H9 (cell line): Measurements from ENCODE around the gene LGMN. TPM values are rescaled to one million over a fixed set of nuclear protein-coding genes. Genes with fewer than 3 reads are reported as not detected.

Experiments
- DNase-seq: peaks from one replicate; pipeline ENCODE4 v3.0.0-alpha.2; 2017
- H2AFZ ChIP-seq: one replicate; pipeline ENCODE4 v1.6.1; 2013; ENCODE audit warnings: mild to moderate bottlenecking, low read length, control low read depth, moderate library complexity
- H2AK5ac ChIP-seq: 2 replicates; pipeline ENCODE4 v1.6.1; 2013; ENCODE audit warnings: low read length, control low read depth, mixed read lengths; ENCODE audit not compliant: insufficient read length
- H2BK120ac ChIP-seq: one replicate; pipeline ENCODE4 v1.6.1; 2013; ENCODE audit warnings: low read depth, mild to moderate bottlenecking, low read length, control low read depth, inconsistent platforms; ENCODE audit not compliant: poor library complexity, severe bottlenecking
- H2BK12ac ChIP-seq: 2 replicates; pipeline ENCODE4 v1.6.1; 2013; ENCODE audit warnings: low read length, control low read depth, mixed read lengths, low read depth; ENCODE audit not compliant: insufficient read length
- H2BK15ac ChIP-seq: 2 replicates; pipeline ENCODE4 v1.6.1; 2013; ENCODE audit warnings: low read depth, low read length, control low read depth
- H2BK20ac ChIP-seq: one replicate; pipeline ENCODE4 v1.6.1; 2013; ENCODE audit warnings: low read depth, mild to moderate bottlenecking, low read length, control low read depth, inconsistent platforms; ENCODE audit not compliant: poor library complexity, severe bottlenecking
- H2BK5ac ChIP-seq: 2 replicates; pipeline ENCODE4 v1.6.1; 2013; ENCODE audit warnings: low read length, control low read depth, mixed read lengths; ENCODE audit not compliant: insufficient read length
- H3K14ac ChIP-seq: 2 replicates; pipeline ENCODE4 v1.6.1; 2013; ENCODE audit warnings: low read length, control low read depth; ENCODE audit not compliant: insufficient read depth
- H3K18ac ChIP-seq: 2 replicates; pipeline ENCODE4 v1.6.1; 2013; ENCODE audit warnings: low read depth, mild to moderate bottlenecking, mixed read lengths, low read length, control low read depth; ENCODE audit not compliant: insufficient read length
- H3K23ac ChIP-seq: 2 replicates; pipeline ENCODE4 v1.6.1; 2013; ENCODE audit warnings: low read length, control low read depth, mixed read lengths, low read depth; ENCODE audit not compliant: insufficient read length
- H3K23me2 ChIP-seq: 2 replicates; pipeline ENCODE4 v1.6.1; 2013; ENCODE audit warnings: low read depth, mild to moderate bottlenecking, mixed read lengths, low read length, control low read depth; ENCODE audit not compliant: insufficient read length, poor library complexity, severe bottlenecking
- H3K27ac ChIP-seq: 2 replicates; pipeline ENCODE4 v1.5.1; 2013; ENCODE audit warnings: low read length, control low read depth, mixed read lengths, low read depth; ENCODE audit not compliant: insufficient read length
- H3K27me3 ChIP-seq: 2 replicates; pipeline ENCODE4 v1.6.1; 2013; ENCODE audit warnings: low read length, control low read depth, inconsistent platforms; ENCODE audit not compliant: insufficient read depth
- H3K4ac ChIP-seq: 2 replicates; pipeline ENCODE4 v1.6.1; 2013; ENCODE audit warnings: low read depth, mild to moderate bottlenecking, control low read depth, inconsistent platforms, low read length, moderate library complexity
- H3K4me1 ChIP-seq: 2 replicates; pipeline ENCODE4 v1.6.1; 2013; ENCODE audit warnings: low read length, control low read depth, inconsistent platforms; ENCODE audit not compliant: insufficient read depth
- H3K4me2 ChIP-seq: 2 replicates; pipeline ENCODE4 v1.6.1; 2013; ENCODE audit warnings: low read length, control low read depth, mixed read lengths; ENCODE audit not compliant: insufficient read length, insufficient read depth
- H3K56ac ChIP-seq: 2 replicates; pipeline ENCODE4 v1.6.1; 2013; ENCODE audit warnings: low read depth, mild to moderate bottlenecking, mixed read lengths, low read length, control low read depth; ENCODE audit not compliant: insufficient read length
- H3K79me1 ChIP-seq: 2 replicates; pipeline ENCODE4 v1.6.1; 2013; ENCODE audit warnings: low read depth, mild to moderate bottlenecking, moderate library complexity, low read length, control low read depth, inconsistent platforms; ENCODE audit not compliant: insufficient read depth, poor library complexity, severe bottlenecking
- H3K79me2 ChIP-seq: 2 replicates; pipeline ENCODE4 v1.6.1; 2013; ENCODE audit warnings: low read length, control low read depth, inconsistent platforms; ENCODE audit not compliant: insufficient read depth
- H3K9ac ChIP-seq: 2 replicates; pipeline ENCODE4 v1.6.1; 2013; ENCODE audit warnings: low read length, control low read depth, mixed read lengths; ENCODE audit not compliant: insufficient read length; ENCODE audit errors: extremely low read depth
- H3K9me3 ChIP-seq: one replicate; pipeline ENCODE4 v1.6.1; 2013; ENCODE audit warnings: low read depth, low read length, inconsistent platforms; ENCODE audit not compliant: control insufficient read depth
- H3T11ph ChIP-seq: one replicate; pipeline ENCODE4 v1.6.1; 2013; ENCODE audit warnings: mild to moderate bottlenecking, low read length, control low read depth, inconsistent platforms
- H4K20me1 ChIP-seq: one replicate; pipeline ENCODE4 v1.6.1; 2013; ENCODE audit not compliant: control insufficient read depth, insufficient read length, insufficient read depth
- H4K5ac ChIP-seq: 2 replicates; pipeline ENCODE4 v1.6.1; 2013; ENCODE audit warnings: low read depth, mild to moderate bottlenecking, mixed read lengths, low read length, control low read depth; ENCODE audit not compliant: insufficient read length
- H4K8ac ChIP-seq: replicated peaks from 2 replicates; pipeline ENCODE4 v1.6.1; 2013; ENCODE audit warnings: low read length, control low read depth, mixed read lengths, low read depth; ENCODE audit not compliant: insufficient read length
- H4K91ac ChIP-seq: 2 replicates; pipeline ENCODE4 v1.6.1; 2013; ENCODE audit warnings: low read depth, mild to moderate bottlenecking, moderate library complexity, mixed read lengths, low read length, control low read depth; ENCODE audit not compliant: insufficient read length
- H3K27ac Mint-ChIP-seq, 3 experiments: 2 replicates in 2 of 3; 3 replicates in 1 of 3; pipeline ENCODE4 v1.8.0; 2020 to 2021; ENCODE audit warnings: mixed read lengths in 3 of 3, mild to moderate bottlenecking in 1 of 3, moderate library complexity in 1 of 3
- H3K27me3 Mint-ChIP-seq: 2 replicates; pipeline ENCODE4 v1.8.0; 2021; ENCODE audit warnings: low read depth, mild to moderate bottlenecking, moderate library complexity, mixed read lengths
- H3K36me3 Mint-ChIP-seq, 3 experiments: 2 replicates in 2 of 3; 3 replicates in 1 of 3; pipeline ENCODE4 v1.8.0; 2020 to 2021; ENCODE audit warnings: low read depth in 3 of 3, mixed read lengths in 3 of 3; ENCODE audit not compliant: insufficient read depth in 1 of 3
- H3K4me1 Mint-ChIP-seq, 2 experiments: 2 replicates each; pipeline ENCODE4 v1.8.0; 2020; ENCODE audit warnings: mixed read lengths in 2 of 2
- H3K4me3 Mint-ChIP-seq, 2 experiments: 2 replicates in 1 of 2; 3 replicates in 1 of 2; pipeline ENCODE4 v1.8.0; 2020 to 2021; ENCODE audit warnings: mild to moderate bottlenecking in 2 of 2, mixed read lengths in 2 of 2, moderate library complexity in 1 of 2
- H3K9me3 Mint-ChIP-seq, 2 experiments: 2 replicates in 1 of 2; 3 replicates in 1 of 2; pipeline ENCODE4 v1.8.0; 2020; ENCODE audit warnings: mild to moderate bottlenecking in 2 of 2, mixed read lengths in 2 of 2, moderate library complexity in 1 of 2
- CTCF ChIP-seq: fragments of 200-600 bp; sonication (generic); conservative IDR thresholded peaks from 3 replicates; pipeline ENCODE4 v1.8.0; 2021; ENCODE audit warnings: antibody characterized with exemption, mild to moderate bottlenecking
- WGBS: extraction: QIAGEN DNeasy Blood & Tissue Kit; methylation state at CpG from one replicate; pipeline ENCODE4 v1.1.7; 2013; ENCODE audit warnings: missing lambda C conversion rate, low lambda C conversion rate, mixed read lengths; ENCODE audit not compliant: insufficient read length; ENCODE audit errors: extremely low coverage; 5-methylcytosine and 5-hydroxymethylcytosine counted together
- total RNA-seq: library from RNA; stranded (reverse); gene quantifications from 2 replicates; pipeline ENCODE4 v1.2.1, GENCODE V29; 2021

LGMN gene
- total RNA-seq, 1 experiment from 2014 or later, result 55.3 TPM

GRCh38 chr14:92787554-92787953, 39.1 kb upstream of the LGMN start:
- Histone ChIP-seq H2AFZ (no peak overlapping the region), H2BK15ac (no peak overlapping the region), H4K20me1 (no peaks in the 10 kb centered on the region), H3K27me3 (no peaks in the 10 kb centered on the region), H3K4me1 (no peaks in the 10 kb centered on the region; the same call in 1 of the 2 replicates), H3K79me1 (no peaks in the 10 kb centered on the region), H3K23ac (no peak overlapping the region), H3K79me2 (no peaks in the 10 kb centered on the region), H2BK5ac (no peak overlapping the region), H3K14ac (no peak overlapping the region), H2BK20ac (no peak overlapping the region), H3K4me2 (no peak overlapping the region), H3K4ac (no peak overlapping the region), H3K9me3 (no peaks in the 10 kb centered on the region), H2BK12ac (no peak overlapping the region), H4K5ac (no peak overlapping the region), H3K9ac (no peak overlapping the region), H3T11ph (no peak overlapping the region), H4K91ac (no peak overlapping the region), H3K56ac (no peak overlapping the region), H2BK120ac (no peak overlapping the region), H2AK5ac (no peak overlapping the region), H3K23me2 (no peaks in the 10 kb centered on the region), H3K18ac (no peak overlapping the region), H4K8ac (no peak overlapping the region), H3K27ac (no peak overlapping the region)
- Mint-ChIP-seq H3K9me3 (peaks cover 16 to 25% of the 10 kb centered on the region in 2 experiments), H3K27ac (no peak overlapping the region), H3K36me3 (peaks cover 4 to 8% (median 4%) of the 10 kb centered on the region in 3 experiments; a peak in 5 of 7 replicates), H3K4me1 (no peaks in the 10 kb centered on the region; a peak in 2 of 4 replicates), H3K4me3 (no peak overlapping the region), H3K27me3 (no peaks in the 10 kb centered on the region; the same call in none of the 2 replicates)
- TF ChIP-seq CTCF, result no peak
- DNase-seq, result no peak
- no CpG with 5 or more reads among the region's 2 CpGs for WGBS
